HuH-7 (cell line): Measurements from ENCODE around the gene FOXO1.
"Not testable (repeated sequence)": the region's sequence is repeated elsewhere in the genome, so short reads cannot be mapped to it uniquely, and the experiment has no call there.

Source experiments
- DNase-seq: peaks from one replicate; pipeline ENCODE4 v3.0.0; 2011; ENCODE audit warnings: low spot score

The FOXO1 gene

DNA sequence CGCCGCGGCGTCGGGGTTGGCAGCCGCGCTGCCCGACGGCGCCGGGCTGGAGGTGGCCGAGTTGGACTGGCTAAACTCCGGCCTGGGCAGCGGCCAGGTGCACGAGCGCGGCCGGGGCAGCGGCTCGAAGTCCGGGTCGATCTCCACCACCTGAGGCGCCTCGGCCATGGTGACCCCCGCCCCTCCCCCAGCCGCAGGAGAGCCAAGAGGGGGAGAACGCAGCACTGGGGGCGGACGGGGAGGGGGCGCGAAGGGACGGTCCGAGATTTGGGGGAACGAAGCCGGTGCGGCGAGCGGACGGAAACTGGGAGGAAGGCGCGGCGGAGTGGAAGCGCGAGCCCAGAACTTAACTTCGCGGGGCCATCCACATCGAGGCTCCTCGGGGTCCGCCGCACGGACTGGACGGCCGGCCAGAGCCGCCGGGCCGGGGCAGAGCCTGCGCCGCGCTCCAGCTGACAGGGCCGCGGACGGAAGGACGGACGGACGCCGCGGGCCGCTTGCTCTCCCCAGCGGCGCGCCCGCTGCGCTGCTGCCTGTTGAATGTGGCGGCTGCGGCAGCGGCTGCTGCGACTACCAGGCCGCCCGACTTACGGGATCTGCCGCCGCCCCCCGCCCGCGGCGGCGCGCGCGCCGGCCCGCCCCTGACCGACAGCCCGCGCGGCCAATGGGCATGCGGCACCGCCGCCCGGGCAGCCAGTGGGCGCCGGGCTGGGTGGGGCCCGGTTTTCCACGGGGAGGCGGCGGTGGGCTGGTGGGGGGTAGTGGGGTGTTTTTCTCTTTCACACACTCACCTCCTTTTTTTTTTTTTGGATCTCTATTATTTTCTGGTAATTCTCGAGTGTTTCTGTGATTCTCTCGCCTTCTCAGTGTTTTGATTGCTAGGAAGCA is at the start of gene FOXO1:
Gene FOXO1 (minus strand): TSS at position 597 of the 888 bp plus-strand sequence. CDS start 429 bp downstream, at position 168.
- peak; percentile 95 for DNase-seq

DNA sequence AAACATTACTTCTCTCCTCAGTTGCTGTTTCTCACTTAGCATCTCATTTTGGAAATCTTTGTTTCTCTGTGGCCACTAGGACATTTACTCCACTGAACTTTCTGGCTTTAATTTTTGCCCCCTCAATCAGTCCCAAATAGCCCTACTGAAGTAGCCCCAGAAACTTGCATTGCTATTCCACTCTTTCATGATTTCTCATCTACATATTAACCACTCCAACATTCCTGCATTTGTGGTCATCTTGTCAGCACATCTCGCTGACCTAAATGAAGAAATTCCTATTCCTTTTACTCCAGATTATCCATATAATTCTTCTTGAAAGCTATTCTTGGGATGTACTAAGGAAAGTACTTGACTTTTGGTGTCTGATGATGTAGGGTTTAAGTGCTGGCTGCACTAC is 48.0 kb upstream of the FOXO1 start:
- not testable (repeated sequence) for DNase-seq

DNA sequence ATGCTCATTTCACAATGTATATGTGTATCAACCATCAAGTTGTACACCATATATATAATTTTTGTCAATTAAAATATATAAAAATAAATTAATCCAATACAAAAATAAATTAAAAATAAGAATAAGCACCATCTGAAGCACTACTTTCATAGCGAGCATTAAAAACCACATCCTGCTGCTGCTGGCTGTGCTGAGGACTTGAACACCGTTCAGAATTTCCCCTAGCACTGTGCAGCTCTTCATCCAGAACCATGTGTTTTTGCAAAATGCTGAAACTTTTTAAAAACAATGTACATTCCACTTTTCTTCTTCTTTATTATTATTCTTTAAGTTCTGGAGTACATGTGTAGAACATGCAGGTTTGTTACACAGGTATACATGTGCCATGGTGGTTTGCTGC is 40.0 kb upstream of the FOXO1 start:
- no peak for DNase-seq

DNA sequence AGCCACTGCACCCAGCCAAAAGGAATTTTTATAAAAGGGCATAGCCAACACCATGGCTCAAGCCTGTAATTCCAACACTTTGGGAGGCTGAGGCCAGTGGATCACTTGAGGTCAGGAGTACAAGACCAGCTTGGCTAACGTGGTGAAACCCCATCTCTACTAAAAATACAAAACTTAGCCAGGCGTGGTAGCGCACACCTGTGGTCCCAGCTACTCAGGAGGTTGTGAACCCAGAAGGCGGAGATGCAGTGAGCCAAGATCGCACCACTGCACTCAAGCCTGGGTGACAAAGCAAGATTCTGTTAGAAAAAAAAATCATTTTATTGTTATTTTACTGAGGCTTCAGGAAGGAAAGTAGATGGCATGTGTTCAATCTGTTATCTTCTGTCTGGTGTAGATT is 31.3 kb upstream of the FOXO1 start:
- no peak for DNase-seq

DNA sequence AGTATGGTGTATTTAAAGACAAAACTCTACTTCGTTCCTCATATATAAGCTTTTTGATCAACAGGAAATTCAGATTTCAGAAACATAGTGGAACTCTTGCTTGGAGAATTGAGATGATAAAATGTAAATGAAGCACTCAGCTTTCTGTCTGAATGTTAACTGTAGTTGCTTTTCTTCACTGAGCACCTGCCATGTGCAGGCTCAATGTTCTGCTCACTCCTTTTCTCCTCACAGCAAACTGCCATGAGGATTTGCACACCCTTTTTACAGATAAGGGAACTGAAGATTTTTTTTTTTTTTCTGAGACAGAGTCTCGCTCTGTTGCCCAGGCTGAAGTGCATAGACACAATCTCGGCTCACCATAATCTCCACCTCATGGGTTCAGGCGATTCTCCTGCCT is 28.0 kb upstream of the FOXO1 start:
- no peak for DNase-seq

DNA sequence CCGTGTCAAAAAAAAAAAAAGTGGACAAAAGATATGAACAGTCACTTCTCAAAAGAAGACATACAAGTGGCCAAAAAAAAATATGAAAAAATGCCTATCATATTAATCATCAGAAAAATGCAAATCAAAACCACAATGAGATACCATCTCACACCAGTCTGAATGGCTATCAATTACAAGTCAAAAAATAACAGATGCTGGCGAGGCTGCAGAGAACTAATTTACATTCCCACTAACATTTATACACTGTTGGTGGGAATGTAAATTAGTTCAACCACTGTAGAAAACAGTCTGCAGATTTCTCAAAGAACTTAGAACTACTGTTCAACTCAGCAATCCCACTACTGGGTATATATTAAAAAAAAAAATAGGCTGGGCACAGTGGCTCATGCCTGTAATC is 26.5 kb upstream of the FOXO1 start:
- DNase-seq, result no peak

DNA sequence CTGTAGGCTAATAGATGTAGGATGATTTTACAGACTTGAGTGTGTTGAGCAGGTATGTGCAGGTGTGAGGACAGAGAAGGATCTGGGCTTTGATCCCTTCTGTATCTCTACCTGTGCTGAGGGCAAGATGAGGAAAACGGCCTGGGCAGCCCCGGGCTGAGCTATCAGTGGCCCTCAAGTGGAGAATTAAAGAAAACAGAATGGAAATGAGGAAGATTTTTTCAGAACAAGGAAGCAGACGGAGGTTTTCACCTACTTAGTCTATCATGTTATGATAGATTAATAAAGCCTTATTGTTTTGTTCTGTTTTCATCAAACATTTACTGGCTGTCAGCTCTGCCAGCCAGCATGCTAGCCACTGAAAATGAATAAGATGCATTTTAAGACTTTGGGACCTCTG is 22.3 kb upstream of the FOXO1 start:
- no peak for DNase-seq

DNA sequence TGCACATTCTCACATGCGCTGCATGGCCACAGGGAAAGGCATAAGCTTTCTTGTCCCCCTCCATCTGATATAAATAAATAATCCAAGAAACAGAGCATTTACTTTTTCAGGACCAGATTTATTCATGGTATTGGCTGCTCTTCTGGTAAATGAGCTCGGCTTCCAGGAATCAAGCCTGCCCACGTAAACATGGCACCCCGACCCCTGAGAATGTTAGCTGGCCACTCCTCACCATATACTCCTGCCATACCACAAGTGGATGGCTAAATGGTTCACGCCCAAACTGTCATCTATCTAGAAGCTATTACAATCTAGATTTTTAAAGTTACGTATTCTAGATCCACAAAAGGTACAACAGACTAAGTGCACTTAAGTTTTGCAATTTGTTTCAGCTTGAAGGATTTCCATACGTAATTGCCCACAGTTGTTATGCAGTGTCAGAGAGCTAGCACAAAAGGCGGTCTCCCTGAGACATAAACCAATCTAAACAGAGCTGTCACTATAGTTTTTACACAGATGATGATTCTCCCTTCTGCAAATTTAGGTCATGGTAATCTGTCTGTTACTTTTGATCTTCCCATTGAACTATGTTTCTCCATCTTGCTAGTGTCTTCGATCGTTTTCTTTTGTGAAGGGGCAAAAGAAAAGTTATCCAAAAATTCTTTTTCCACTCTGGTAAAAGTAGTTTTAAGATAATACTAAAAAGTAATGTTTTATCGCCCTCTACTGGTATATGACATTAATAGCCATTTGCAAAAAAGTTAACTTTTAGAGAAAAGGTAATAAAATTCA is 16.2 kb upstream of the FOXO1 start:
- DNase-seq, result no peak

DNA sequence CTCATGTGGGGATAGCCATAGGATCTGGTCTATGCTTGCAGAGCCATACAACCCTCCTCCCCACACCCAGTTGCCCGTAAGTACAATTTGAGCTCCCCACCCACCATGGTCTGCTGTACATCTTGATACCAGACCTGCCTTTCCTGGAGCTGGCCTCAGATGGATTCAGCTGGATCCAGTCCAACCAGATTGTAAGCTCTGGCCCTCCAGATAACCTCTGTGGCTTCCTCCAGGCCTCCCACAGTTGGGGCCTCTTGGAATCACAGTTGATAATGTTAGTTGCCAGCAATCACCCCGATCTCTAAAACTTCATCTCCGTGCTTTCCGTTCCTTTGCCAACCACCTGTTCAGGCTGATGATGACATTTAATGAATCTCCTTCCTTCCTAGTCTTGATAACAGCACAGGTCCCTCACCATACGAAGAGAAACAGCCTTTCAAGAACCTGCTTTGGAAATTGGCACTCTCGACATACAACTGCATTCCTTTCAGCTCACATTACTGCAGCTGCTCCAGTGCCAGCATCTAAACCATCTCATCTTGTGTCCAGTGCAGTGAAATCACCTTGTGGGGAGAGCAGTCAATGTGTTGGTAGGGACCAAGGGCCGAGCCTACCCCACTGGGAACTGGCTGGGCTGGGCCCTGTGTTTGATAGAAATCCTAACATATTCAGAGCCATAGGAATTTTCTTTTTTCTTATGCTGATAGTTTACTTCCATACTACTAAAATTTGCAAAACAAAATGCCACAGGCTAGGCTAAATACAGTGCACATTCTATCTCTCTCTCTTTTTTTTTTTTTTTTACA is 15.1 kb upstream of the FOXO1 start:
- no peak for DNase-seq

DNA sequence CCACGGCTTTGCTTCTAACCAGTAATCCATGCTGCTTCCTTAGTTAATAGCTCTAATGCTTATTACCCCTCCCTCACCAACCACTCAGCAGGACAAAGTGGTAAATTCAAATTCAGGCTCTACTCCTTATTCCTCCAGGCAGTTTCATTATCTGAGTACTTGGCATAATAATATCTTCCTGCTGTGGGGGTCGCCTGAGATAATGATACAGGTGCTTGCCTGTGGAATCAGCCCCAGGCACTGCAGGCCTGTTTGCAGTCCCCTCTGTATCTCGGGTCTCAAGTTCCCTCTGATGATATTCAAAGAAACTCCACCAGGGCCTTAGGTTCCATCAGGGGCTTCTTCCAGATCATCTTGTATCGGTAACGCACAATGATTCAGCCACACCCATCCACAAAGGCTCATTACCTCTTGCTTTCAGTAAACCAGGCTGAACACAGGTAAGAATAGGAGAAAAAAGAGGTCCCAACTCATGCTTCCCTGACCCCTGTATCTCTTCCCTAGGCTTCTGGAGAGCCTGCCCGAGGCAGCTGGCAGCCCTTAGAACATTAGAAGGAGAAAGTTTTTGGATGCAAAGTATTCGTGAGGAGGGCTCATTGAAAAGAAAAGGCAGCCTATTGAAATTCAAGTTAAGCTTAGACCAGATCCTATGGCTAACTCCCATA is 14.3 kb upstream of the FOXO1 start:
- DNase-seq, result no peak

DNA sequence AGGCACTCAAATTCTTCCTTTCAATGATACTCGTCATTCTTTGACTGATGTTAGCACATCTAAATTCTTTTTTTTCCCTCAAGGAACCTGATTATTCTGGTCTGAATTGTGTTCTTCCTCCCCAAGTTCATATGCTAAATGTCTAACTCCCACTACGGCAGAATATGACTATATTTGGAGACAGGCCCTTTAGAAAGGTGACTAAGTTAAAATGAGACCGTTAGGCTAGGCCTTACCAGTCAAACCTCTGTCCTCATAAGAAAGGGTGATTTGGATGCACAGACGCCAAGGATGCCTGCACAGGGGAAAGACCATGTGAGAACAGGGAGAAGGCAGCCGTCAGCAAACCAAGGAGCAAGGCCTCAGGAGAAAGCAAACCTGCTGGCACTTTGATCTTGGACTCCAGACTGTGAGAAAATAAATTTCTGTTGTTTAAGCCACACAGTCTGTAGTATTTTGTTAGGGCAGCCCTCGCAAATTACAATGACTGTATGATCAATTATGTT is 13.1 kb upstream of the FOXO1 start:
- no peak for DNase-seq

DNA sequence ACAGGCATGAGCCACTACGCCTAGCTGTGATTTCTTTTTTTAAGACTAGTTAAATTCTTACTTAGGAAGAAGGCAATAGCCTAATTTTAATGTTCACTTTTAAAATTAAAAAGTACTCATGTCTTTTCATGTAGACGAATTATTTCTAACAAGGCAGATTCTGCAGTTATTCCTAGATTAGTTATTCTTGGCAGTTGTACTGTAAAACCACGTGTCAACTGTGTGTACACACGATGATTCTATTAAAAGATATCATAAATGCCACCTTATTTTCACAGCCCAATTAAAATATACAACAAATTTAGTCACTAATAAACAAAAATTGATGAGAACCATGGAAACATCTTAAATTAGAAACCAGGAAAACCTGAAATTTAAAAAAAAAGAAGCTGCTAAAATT is 10.6 kb upstream of the FOXO1 start:
- DNase-seq, result no peak

DNA sequence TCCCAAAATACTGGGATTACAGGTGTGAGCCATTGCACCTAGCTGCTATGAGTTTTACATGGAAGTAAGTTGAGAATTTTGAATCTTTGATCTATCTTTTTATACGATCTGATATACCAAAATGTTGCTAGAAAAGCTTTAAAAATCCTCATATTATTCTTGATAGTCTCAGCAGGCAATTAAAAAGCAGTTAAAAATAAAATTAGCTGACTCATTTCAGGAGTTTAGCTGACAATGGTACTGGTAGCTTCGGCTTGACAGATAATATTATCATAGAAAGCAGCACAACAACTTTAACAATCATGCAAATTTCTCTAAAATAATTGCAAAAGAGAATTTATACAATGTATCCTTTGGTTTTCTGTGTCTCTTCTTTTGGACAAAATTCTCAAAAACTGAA is 9.6 kb upstream of the FOXO1 start:
- no peak for DNase-seq

DNA sequence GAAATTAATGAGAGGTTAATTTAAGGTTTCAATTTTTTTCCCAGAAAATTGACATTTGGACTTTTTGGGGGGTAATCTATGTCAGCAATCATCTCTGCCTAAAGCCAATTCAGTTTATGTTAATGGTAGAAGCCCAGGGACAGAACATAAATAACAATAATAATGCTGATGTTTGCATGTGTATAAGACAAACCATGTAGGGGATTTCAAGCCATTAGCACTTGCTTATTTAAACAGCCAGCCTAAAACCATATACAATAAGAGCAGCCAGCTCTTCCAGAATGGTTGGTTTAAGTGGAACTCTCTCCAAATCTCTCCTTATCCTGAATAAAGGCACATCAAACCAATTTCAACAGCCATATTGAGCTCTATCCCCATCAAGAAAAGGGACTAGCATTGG is 7.0 kb upstream of the FOXO1 start:
- DNase-seq, result no peak

DNA sequence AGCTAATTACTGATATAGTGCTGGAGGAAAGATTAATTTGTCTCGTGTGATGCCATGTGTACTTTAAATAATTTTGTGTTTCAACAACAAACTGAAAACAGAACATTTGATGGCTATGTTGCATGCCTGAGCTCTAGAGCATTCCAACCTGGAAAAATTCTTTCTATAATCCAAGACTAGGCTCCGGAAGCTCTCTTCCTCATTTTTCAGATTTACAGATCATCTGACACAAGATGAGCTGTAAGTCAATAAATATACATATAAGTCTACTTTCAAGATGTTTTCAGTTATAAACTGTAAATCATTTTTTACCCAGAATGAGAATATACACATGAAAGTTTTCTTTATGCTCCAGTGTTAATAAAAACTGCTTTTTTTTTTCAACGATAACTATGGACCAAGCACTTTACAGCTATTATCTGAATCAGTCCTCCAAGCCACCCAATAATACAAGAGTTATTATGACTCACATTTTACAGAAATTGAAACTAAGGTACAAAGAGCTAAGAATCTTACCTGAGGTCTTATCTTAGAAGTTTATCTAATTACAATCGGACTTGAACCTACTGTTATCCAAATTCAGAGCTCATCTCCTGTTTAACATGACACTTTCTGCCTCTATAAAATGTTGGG is 6.4 kb upstream of the FOXO1 start:
- DNase-seq, result no peak

DNA sequence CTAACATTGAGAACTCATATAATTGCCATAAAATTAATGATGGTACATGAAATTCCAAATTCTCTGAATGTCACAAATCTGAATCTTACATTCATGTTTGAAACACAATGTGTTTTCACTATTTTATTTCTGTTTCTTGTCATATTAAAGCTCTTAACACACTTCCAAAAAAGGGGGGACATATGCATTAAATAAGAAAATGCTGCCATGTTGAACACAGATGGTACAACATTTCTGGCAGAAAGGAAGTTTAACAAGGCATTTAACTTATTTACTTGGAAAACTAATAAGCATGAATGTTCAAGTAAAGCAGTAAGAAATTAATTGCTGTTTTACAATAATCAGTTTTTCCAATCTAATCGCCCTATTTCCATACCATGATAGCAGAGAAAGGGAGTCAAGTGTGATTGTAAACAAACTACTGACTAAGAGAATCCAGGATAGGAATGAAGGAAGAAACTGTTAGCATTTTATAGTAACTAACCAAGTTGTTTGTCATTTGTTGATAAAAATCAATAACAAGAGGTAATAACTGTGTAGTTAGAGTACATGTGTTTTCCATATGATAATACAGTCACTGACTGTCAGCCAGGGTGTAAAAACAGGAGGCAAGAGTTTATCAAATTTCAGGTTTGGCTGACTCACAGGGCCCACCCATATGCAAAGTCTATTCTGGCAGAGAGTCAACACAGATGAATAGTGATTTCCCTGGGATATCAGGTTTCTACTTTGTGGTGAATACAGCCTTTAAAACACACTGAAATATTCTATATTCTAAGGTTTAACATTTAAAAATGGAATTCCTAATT is 5.7 kb upstream of the FOXO1 start:
- DNase-seq, result no peak

DNA sequence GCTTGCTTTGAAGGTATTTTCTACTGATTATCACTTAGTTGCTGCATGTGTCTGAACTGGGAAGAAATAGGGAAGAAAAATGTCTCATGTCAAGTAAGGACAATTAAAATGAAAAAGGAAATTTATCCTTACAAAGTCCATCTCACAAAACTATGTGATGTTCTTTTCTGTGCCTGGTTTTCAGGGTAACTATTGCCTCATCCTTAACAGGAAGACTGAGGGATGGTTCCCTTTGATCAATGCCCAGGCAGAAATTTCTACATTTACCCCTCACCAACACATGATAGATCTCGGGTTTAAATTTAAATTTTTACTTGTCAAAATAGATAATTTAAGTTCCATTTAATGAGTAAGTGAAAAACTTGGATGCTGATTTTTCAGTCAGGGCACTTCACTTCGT is 3.9 kb upstream of the FOXO1 start:
- DNase-seq, result no peak

DNA sequence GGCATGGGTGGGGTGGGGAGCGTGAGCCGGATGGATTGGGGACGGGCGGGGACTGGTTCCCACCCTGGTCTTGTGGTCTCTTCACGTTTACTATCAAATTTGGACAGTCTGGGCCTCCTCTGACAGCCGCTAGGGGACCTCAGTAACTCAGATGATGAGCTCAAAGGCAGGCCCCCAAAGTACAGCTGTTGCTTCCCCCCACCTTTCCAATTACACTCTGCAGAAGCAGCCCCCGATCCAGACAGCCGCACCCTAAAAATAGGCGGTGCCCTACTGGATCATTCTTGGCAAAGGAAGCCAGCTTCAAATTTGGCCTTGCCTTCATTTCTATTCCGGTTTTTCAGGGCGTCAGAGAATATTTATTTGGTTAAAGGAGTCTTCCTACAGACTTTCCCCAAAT is 1.9 kb upstream of the FOXO1 start:
- DNase-seq, result peak; percentile 49

DNA sequence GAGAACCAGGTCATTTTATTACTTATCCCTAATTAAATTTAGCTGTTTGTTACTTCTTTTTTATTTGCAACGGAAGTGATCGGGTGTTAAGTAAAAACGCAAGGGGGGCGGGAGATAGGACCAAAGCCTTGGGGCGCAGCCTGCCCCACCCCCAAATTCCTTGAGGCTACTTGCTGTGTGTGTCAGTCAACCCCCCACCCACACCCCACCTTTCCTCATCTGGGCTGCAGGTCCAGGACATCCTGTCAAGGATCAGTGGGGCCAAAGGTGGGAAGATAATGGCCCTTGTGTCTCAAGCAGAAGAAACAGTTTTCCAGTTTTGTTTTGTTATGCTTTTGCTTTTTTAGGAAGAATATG is 1.2 kb upstream of the FOXO1 start:
- DNase-seq, result no peak

DNA sequence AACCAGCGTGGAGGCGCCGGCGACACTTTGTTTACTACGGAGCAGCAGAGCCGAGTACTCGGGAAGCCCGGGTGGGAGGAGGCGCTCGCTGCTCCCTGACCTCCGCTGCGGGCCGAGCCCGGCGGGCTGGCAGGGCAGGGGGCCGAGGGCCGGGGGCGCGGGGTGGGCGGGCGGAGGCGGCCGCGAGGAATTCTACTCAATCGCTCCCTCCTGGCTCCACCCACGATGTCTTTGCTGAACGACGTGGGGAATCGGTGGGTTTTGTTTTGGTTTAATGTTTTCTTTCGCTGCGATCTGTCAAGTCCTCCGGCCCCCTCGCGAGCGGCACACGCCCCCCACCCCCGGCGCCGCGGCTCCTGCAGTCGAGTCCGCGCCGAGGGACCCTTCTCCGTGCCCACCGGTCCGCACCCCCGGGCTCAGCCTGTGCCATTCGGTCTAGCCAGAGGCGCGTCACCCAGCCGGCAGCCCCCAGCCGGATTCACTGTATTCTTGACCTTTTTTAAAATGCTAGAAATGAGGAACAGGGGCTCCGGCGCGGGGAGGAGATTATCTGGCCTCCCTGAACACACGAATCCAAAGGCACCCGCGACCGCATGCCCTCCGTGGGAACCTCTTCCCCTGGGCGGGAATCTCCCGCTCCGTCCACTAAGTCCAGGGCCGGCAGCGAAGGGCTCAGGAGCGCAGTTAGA is 636 bp upstream of the FOXO1 start:
- DNase-seq, result peak; percentile 13
